ENCODE results near the gene IRS1.

Gene IRS1

GRCh38 chr2:226845386-226846116 lies 45.9 kb upstream of the IRS1 start:
- TF ChIP-seq, protein P1, sequence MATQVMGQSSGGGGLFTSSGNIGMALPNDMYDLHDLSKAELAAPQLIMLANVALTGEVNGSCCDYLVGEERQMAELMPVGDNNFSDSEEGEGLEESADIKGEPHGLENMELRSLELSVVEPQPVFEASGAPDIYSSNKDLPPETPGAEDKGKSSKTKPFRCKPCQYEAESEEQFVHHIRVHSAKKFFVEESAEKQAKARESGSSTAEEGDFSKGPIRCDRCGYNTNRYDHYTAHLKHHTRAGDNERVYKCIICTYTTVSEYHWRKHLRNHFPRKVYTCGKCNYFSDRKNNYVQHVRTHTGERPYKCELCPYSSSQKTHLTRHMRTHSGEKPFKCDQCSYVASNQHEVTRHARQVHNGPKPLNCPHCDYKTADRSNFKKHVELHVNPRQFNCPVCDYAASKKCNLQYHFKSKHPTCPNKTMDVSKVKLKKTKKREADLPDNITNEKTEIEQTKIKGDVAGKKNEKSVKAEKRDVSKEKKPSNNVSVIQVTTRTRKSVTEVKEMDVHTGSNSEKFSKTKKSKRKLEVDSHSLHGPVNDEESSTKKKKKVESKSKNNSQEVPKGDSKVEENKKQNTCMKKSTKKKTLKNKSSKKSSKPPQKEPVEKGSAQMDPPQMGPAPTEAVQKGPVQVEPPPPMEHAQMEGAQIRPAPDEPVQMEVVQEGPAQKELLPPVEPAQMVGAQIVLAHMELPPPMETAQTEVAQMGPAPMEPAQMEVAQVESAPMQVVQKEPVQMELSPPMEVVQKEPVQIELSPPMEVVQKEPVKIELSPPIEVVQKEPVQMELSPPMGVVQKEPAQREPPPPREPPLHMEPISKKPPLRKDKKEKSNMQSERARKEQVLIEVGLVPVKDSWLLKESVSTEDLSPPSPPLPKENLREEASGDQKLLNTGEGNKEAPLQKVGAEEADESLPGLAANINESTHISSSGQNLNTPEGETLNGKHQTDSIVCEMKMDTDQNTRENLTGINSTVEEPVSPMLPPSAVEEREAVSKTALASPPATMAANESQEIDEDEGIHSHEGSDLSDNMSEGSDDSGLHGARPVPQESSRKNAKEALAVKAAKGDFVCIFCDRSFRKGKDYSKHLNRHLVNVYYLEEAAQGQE (IDR thresholded peaks at IDR 0.05; ENCODE audit: low read depth) = no peak
- TF ChIP-seq EP300 (IDR thresholded peaks at IDR 0.05; ENCODE audit: borderline replicate concordance) (no peak), YY1 (IDR thresholded peaks at IDR 0.05; ENCODE audit: low read depth) (no peak), RAD21 (IDR thresholded peaks at IDR 0.05; ENCODE audit: low read depth) (no peak), NFIC (IDR thresholded peaks at IDR 0.05) (no peak), EGR1 (IDR thresholded peaks at IDR 0.05) (no peak), FOXM1 (IDR thresholded peaks at IDR 0.05; ENCODE audit: borderline replicate concordance, low read depth) (no peak), ZBTB7A (IDR thresholded peaks at IDR 0.05; ENCODE audit: low read depth) (no peak), CREB1 (IDR thresholded peaks at IDR 0.05; ENCODE audit: low read depth) (no peak), TAF1 (IDR thresholded peaks at IDR 0.05; ENCODE audit: low read depth) (no peak), TEAD4 (IDR thresholded peaks at IDR 0.05) (no peak), USF1 (IDR thresholded peaks at IDR 0.05) (no peak), TCF12 (IDR thresholded peaks at IDR 0.05; ENCODE audit: low read depth) (no peak), MAX (IDR thresholded peaks at IDR 0.05) (no peak), CEBPB (IDR thresholded peaks at IDR 0.05) (no peak)

DNA sequence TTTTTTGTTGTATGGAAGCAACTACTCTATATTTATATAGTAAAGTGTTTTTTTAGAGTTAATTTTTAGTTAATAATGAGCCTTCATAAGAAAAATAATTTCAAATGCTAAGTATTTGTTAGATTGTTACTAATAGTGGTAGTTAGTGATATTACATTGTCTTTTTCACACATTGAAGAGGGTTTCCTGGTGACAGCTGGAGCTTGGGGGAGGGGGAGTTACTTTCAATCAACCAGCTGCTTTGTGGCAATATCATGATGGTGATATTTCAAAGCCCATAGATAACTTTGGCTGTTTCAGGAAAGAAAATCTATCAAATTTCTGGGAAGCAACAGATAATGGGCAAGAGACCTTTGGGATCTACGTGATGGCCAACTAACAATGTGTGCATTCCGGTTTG lies 40.3 kb upstream of the IRS1 start:
- TF ChIP-seq EP300 (IDR thresholded peaks at IDR 0.05; ENCODE audit: borderline replicate concordance) = no peak
- no peak for TF ChIP-seq FOXM1 (IDR thresholded peaks at IDR 0.05; ENCODE audit: borderline replicate concordance, low read depth)
- TF ChIP-seq, protein P1 (IDR thresholded peaks at IDR 0.05; ENCODE audit: low read depth) = no peak
- TF ChIP-seq NFIC (IDR thresholded peaks at IDR 0.05) = no peak
- no peak for TF ChIP-seq TCF12 (IDR thresholded peaks at IDR 0.05; ENCODE audit: low read depth)
- TF ChIP-seq CREB1 (IDR thresholded peaks at IDR 0.05; ENCODE audit: low read depth) = no peak

DNA sequence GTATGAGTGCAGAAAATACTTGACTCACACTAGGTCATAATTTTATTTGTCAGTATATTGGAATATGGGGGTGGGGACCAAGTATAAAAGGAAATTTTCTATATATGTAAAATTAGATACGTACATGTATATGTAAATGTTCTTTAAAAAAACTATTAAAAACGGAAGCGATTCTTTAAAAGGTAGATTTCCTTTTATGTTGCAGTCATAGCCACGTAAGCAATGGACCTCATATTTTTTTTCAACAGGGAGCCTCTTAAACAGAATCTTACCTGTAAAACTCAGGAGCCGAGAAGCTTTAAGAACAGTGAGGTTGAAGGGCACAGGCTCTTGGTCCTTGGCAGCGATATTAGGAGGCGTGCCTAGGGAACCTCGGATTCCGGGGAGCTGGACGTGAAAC lies 39.5 kb upstream of the IRS1 start:
- TF ChIP-seq TCF12 (IDR thresholded peaks at IDR 0.05; ENCODE audit: low read depth) = no peak
- no peak for TF ChIP-seq FOXM1 (IDR thresholded peaks at IDR 0.05; ENCODE audit: borderline replicate concordance, low read depth)
- no peak for TF ChIP-seq USF1 (IDR thresholded peaks at IDR 0.05)
- TF ChIP-seq EP300 (IDR thresholded peaks at IDR 0.05; ENCODE audit: borderline replicate concordance) = no peak
- no peak for TF ChIP-seq CEBPB (IDR thresholded peaks at IDR 0.05)
- no peak for TF ChIP-seq NFIC (IDR thresholded peaks at IDR 0.05)

GRCh38 chr2:226838722-226839121 lies 39.1 kb upstream of the IRS1 start:
- no peak for TF ChIP-seq EGR1 (IDR thresholded peaks at IDR 0.05)
- TF ChIP-seq CREB1 (IDR thresholded peaks at IDR 0.05; ENCODE audit: low read depth) = no peak
- no peak for TF ChIP-seq TEAD4 (IDR thresholded peaks at IDR 0.05)
- no peak for TF ChIP-seq RAD21 (IDR thresholded peaks at IDR 0.05; ENCODE audit: low read depth)
- TF ChIP-seq MAX (IDR thresholded peaks at IDR 0.05) = no peak
- TF ChIP-seq, protein P1 (IDR thresholded peaks at IDR 0.05; ENCODE audit: low read depth) = no peak
- TF ChIP-seq USF1 (IDR thresholded peaks at IDR 0.05) = no peak
- no peak for TF ChIP-seq CEBPB (IDR thresholded peaks at IDR 0.05)
- no peak for TF ChIP-seq ZBTB7A (IDR thresholded peaks at IDR 0.05; ENCODE audit: low read depth)
- TF ChIP-seq TAF1 (IDR thresholded peaks at IDR 0.05; ENCODE audit: low read depth) = no peak

Data from Ishikawa (cell line).